Natural killer cell treated with Interleukin-12 subunit alpha and Interleukin-12 subunit beta and Interleukin-15 and Interleukin-18, amount 100 ng/mL, for 72 hours (primary cell): ENCODE data around the gene IGFN1. TPM values are rescaled to one million over a fixed set of nuclear protein-coding genes. Genes with fewer than 3 reads are reported as not detected.

Experiments
- ATAC-seq, 2 donors: fragments of 150-1000 bp; cut with Tn5 transposase in 1 of 2; sonication (Bioruptor Pico), chemical (Tn5 transposase) in 1 of 2; 2 replicates each; pipeline ENCODE4 v1.10.0; 2021
- DNase-seq: peaks from one replicate; pipeline ENCODE4 v3.0.0; 2022; ENCODE audit warnings: low spot score
- H3K27ac Mint-ChIP-seq, 2 donors: 1 replicate in 1 of 2; 2 replicates in 1 of 2; pipeline ENCODE4 v1.8.0; 2022; ENCODE audit warnings: mixed read lengths in 2 of 2, mild to moderate bottlenecking in 1 of 2, moderate library complexity in 1 of 2
- H3K27me3 Mint-ChIP-seq, 2 donors: 1 replicate in 1 of 2; 2 replicates in 1 of 2; pipeline ENCODE4 v1.8.0; 2022; ENCODE audit warnings: mixed read lengths in 2 of 2
- H3K36me3 Mint-ChIP-seq: one replicate; pipeline ENCODE4 v1.8.0; 2022; ENCODE audit warnings: mixed read lengths
- H3K4me1 Mint-ChIP-seq, 2 donors: 1 replicate in 1 of 2; 2 replicates in 1 of 2; pipeline ENCODE4 v1.8.0; 2022; ENCODE audit warnings: low read depth in 2 of 2, mixed read lengths in 2 of 2, mild to moderate bottlenecking in 1 of 2
- H3K4me3 Mint-ChIP-seq: one replicate; pipeline ENCODE4 v1.8.0; 2022; ENCODE audit warnings: mixed read lengths
- H3K9me3 Mint-ChIP-seq: 2 replicates; pipeline ENCODE4 v1.8.0; 2022; ENCODE audit warnings: mixed read lengths
- total RNA-seq, 2 donors: library from RNA; stranded (reverse); gene quantifications; one replicate each; pipeline ENCODE4 v1.2.3, GENCODE V29; 2022

IGFN1 gene
- total RNA-seq, 2 donors from 2014 or later = not detected

- no peak overlapping the region for H3K27ac Mint-ChIP-seq
- H3K4me3 Mint-ChIP-seq = no peak overlapping the region
- no peak for ATAC-seq
- peaks cover 22 to 35% of the 10 kb centered on the region in 2 donors for H3K27me3 Mint-ChIP-seq
- no peaks in the 10 kb centered on the region for H3K36me3 Mint-ChIP-seq
- no peak for DNase-seq
- H3K9me3 Mint-ChIP-seq = no peaks in the 10 kb centered on the region
- no peaks in the 10 kb centered on the region for H3K4me1 Mint-ChIP-seq
Measured at GRCh38 chr1:201208236-201208635, 17.6 kb downstream of the IGFN1 start.

DNA sequence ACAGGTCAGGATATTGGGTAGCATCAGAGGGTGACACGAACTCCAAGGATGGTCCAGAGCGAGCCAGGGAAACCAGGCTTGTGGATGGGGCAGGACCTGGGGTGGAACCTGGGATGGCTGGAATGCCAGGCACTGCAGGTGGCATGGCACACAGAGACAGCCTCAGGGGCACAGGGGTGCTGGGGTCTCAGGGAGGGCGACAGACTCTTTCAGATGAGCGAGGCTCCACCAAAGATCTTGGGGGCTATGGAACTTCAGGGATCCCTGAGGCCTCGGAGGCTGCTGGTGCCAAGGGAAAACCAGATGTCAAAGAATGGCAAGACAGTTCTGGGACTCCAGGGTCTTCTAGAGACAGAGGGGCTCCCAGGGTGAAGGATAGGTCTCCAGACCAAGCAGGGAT is 21.4 kb downstream of the IGFN1 start:
- DNase-seq (no peak), ATAC-seq (no peak)
- no peak overlapping the region for H3K27ac Mint-ChIP-seq
- no peak overlapping the region for H3K4me3 Mint-ChIP-seq
- H3K4me1 Mint-ChIP-seq = no peaks in the 10 kb centered on the region
- H3K9me3 Mint-ChIP-seq = no peaks in the 10 kb centered on the region
- H3K36me3 Mint-ChIP-seq = no peaks in the 10 kb centered on the region
- peaks cover 22 to 35% of the 10 kb centered on the region in 2 donors for H3K27me3 Mint-ChIP-seq

DNA sequence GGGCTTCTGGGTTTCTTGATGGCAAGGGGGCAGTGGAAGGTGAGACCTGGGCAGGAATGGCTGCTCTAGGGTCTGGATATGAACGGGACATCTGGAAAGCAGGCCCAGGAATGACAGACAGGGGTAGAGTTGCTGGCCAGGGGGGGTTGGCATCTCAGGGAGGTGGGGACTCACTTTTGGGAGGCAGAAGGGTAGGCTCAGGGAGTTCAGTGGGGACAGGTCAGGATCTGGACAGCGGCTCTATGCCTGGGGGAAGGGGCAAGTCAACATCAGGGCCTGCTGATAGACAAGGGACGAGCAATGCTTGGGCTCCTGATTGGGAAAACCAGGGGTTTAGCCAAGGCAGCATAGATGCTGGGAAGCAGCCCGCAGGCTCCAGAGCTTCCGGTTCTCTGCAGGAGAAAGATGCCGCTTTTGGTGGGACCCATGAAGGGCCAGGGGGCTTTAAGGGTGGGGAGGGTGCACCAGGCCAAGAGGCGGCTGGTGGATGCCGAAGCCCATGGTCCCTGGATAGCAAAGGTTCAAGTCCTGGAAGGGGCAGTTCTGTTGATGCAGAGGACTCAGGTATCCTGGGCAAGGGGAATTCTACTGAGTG is 21.9 kb downstream of the IGFN1 start:
- no peaks in the 10 kb centered on the region for H3K9me3 Mint-ChIP-seq
- H3K4me3 Mint-ChIP-seq = no peak overlapping the region
- H3K27me3 Mint-ChIP-seq = peaks cover 22 to 35% of the 10 kb centered on the region in 2 donors
- ATAC-seq (no peak), DNase-seq (no peak)
- no peaks in the 10 kb centered on the region for H3K36me3 Mint-ChIP-seq
- no peak overlapping the region for H3K27ac Mint-ChIP-seq
- no peaks in the 10 kb centered on the region for H3K4me1 Mint-ChIP-seq

GRCh38 chr1:201213106-201213770 is 22.6 kb downstream of the IGFN1 start:
- no peak for DNase-seq

DNA sequence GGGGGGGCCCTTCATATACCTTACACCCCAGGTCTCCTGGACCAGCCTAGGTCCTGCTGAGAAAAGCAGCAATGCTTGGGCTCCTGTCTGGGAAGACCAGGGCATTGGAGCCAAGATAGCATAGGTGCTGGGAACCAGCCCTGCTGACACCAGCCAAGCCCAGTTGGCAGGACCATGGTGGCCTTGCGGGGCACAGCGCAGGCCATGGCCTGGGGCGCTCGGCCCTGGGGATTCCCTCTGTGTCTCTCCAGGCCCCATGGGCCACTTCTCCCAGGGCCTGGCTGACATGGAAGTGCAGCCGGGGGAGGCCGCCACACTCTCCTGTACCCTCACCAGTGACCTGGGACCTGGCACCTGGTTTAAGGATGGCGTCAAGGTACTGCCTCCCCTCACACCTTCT is 23.3 kb downstream of the IGFN1 start:
- H3K4me3 Mint-ChIP-seq = no peak overlapping the region
- ATAC-seq (peak in 1 of 2 donors; percentile 18), DNase-seq (no peak)
- no peaks in the 10 kb centered on the region for H3K36me3 Mint-ChIP-seq
- no peaks in the 10 kb centered on the region for H3K9me3 Mint-ChIP-seq
- H3K27me3 Mint-ChIP-seq = peaks cover 22 to 27% of the 10 kb centered on the region in 2 donors
- no peaks in the 10 kb centered on the region for H3K4me1 Mint-ChIP-seq
- no peak overlapping the region for H3K27ac Mint-ChIP-seq

More at GRCh38 chr1:201213106-201213770, 22.6 kb downstream of the IGFN1 start:
- no peak for ATAC-seq
- H3K36me3 Mint-ChIP-seq = no peaks in the 10 kb centered on the region
- no peaks in the 10 kb centered on the region for H3K4me1 Mint-ChIP-seq
- H3K27me3 Mint-ChIP-seq = peaks cover 22 to 33% of the 10 kb centered on the region in 2 donors
- no peaks in the 10 kb centered on the region for H3K9me3 Mint-ChIP-seq
- H3K27ac Mint-ChIP-seq = no peak overlapping the region
- no peak overlapping the region for H3K4me3 Mint-ChIP-seq

DNA sequence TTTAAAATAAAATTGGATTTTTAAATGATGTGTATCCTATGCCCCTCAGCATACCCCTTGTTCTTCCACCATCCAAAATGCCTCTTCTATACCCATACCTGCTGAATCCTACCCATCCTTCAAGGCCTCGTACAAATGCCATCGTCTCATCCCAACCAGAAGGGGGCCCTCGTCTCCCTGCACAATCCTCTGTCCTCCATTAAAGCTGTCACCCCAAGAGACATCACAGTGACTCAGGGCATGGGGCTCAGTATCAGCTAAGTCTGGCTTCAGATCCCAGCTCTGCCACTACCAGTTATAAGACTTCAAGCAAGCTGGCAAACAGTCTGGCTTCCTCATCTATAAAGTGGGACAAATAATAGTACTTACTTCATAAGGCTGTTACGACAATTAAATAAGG is 23.8 kb downstream of the IGFN1 start:
- DNase-seq (no peak), ATAC-seq (no peak)
- H3K9me3 Mint-ChIP-seq = no peaks in the 10 kb centered on the region
- peaks cover 19 to 21% of the 10 kb centered on the region in 2 donors for H3K27me3 Mint-ChIP-seq
- H3K4me3 Mint-ChIP-seq = no peak overlapping the region
- no peak overlapping the region for H3K27ac Mint-ChIP-seq
- H3K4me1 Mint-ChIP-seq = no peaks in the 10 kb centered on the region
- H3K36me3 Mint-ChIP-seq = no peaks in the 10 kb centered on the region

DNA sequence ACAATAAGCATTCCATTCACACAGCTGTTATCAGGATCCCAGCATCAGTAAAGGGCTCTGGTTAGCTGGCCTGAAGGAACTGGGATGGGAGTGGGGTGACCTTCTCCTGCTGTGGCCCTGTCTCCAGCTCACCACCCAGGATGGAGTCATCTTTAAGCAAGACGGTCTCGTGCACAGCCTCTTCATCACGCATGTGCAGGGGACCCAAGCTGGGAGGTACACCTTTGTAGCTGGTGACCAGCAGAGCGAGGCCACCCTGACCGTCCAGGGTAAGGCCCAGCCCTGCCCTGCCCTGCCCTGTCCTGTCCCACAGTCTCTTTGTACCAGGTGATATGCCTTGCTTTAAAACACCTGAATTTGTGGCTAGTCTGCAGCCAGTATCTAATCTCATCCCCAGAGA is 24.3 kb downstream of the IGFN1 start:
- no peak overlapping the region for H3K4me3 Mint-ChIP-seq
- H3K36me3 Mint-ChIP-seq = no peaks in the 10 kb centered on the region
- H3K9me3 Mint-ChIP-seq = no peaks in the 10 kb centered on the region
- DNase-seq = no peak
- peaks cover 14 to 17% of the 10 kb centered on the region in 2 donors for H3K27me3 Mint-ChIP-seq
- H3K4me1 Mint-ChIP-seq = no peaks in the 10 kb centered on the region
- no peak for ATAC-seq
- no peak overlapping the region for H3K27ac Mint-ChIP-seq

DNA sequence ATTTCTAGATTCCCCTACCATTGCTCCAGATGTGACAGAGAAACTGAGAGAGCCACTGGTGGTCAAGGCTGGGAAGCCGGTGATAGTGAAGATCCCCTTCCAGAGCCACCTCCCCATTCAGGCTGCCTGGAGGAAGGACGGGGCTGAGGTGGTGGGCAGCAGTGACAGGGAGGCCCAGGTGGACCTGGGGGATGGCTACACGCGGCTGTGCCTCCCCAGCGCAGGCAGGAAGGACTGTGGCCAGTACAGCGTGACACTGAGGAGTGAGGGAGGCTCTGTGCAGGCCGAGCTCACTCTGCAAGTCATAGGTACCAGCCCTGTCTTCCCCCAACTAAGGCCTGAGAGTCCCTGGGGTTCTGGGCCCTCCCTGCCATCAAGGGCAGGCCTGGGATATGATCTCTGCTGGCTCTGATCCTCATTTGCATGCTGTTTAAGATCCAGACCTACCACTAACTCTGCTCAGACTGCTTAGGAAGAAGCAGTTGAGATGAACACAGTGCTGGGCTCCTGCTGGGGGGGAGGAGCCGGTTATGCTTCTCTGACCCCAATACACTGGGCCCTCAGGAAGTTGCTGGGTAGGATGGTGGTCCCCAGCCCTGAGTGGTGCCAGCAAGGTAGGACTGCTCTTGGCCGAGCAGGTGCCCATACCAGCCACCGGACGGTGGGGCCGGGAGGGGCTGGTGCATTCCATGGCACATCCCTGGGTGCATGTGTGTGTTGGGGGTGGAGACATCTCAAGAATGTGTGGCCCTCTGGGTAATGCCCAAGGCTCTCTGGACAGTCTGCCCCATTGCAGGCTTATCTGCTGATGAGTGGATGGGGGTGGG is 25.1 kb downstream of the IGFN1 start:
- no peak overlapping the region for H3K27ac Mint-ChIP-seq
- peaks cover 12 to 14% of the 10 kb centered on the region in 2 donors for H3K27me3 Mint-ChIP-seq
- ATAC-seq (peak in 1 of 2 donors; percentile 24), DNase-seq (no peak)
- H3K36me3 Mint-ChIP-seq = no peaks in the 10 kb centered on the region
- no peak overlapping the region for H3K4me3 Mint-ChIP-seq
- H3K9me3 Mint-ChIP-seq = no peaks in the 10 kb centered on the region
- no peaks in the 10 kb centered on the region for H3K4me1 Mint-ChIP-seq

GRCh38 chr1:201216395-201217085 is 25.9 kb downstream of the IGFN1 start:
- H3K36me3 Mint-ChIP-seq = no peaks in the 10 kb centered on the region
- no peak for ATAC-seq
- peaks cover 4 to 6% of the 10 kb centered on the region in 2 donors for H3K27me3 Mint-ChIP-seq
- H3K4me1 Mint-ChIP-seq = no peaks in the 10 kb centered on the region
- no peak overlapping the region for H3K27ac Mint-ChIP-seq
- H3K9me3 Mint-ChIP-seq = no peaks in the 10 kb centered on the region
- no peak for DNase-seq
- no peak overlapping the region for H3K4me3 Mint-ChIP-seq

GRCh38 chr1:201217146-201217545 is 26.5 kb downstream of the IGFN1 start:
- ATAC-seq = peak in 1 of 2 donors; percentile 11
- no peak for DNase-seq
- H3K4me1 Mint-ChIP-seq = no peaks in the 10 kb centered on the region
- H3K27ac Mint-ChIP-seq = no peak overlapping the region
- H3K36me3 Mint-ChIP-seq = no peaks in the 10 kb centered on the region
- no peak overlapping the region for H3K4me3 Mint-ChIP-seq
- H3K9me3 Mint-ChIP-seq = no peaks in the 10 kb centered on the region
- H3K27me3 Mint-ChIP-seq = no peaks in the 10 kb centered on the region

DNA sequence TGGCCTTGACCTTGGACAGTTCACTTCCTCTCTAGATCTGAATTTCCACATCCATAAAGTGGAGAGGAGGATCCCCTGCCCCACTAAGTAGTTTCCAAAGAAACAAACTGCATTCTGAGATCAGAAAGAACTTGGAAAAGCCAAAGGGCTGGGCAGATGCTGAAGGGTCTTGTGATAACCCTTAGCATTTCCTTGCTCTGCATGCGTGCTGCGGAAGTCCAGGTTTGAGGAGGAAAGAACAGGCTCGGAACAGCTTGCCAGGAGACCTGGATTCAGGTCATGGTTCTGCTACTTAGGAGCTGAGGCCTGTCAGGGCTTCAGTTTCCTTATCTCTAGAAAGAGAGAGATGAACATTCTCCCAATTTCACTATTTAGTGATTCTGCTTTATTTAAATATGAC is 27.2 kb downstream of the IGFN1 start:
- H3K4me3 Mint-ChIP-seq = no peak overlapping the region
- H3K4me1 Mint-ChIP-seq = no peaks in the 10 kb centered on the region
- ATAC-seq (no peak), DNase-seq (no peak)
- H3K36me3 Mint-ChIP-seq = no peaks in the 10 kb centered on the region
- no peak overlapping the region for H3K27ac Mint-ChIP-seq
- H3K9me3 Mint-ChIP-seq = no peaks in the 10 kb centered on the region
- H3K27me3 Mint-ChIP-seq = no peaks in the 10 kb centered on the region

DNA sequence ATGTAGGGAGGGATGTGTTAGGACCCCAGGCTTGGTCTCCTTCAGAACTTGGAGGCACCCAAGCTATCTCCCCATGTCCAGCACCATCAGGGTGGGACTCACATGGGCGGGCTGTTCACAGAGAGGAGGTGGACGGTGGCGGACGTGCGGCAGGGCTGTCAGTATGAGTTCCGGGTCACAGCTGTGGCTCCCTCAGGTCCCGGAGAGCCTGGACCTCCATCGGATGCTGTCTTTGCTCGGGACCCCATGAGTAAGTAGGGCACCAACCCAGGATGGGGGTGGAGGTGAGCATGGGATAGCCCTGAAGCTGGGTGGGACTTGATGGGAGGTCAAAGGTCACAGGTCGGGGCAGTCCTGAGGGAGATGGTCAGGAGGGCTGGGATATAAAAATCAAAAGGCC is 27.8 kb downstream of the IGFN1 start:
- Mint-ChIP-seq H3K36me3 (no peaks in the 10 kb centered on the region), H3K27me3 (no peaks in the 10 kb centered on the region), H3K4me1 (no peaks in the 10 kb centered on the region), H3K4me3 (no peak overlapping the region), H3K9me3 (no peaks in the 10 kb centered on the region), H3K27ac (no peak overlapping the region)
- peak in 1 of 2 donors; percentile 4 for ATAC-seq
- no peak for DNase-seq

GRCh38 chr1:201219481-201220387 is 29.1 kb downstream of the IGFN1 start:
- Mint-ChIP-seq H3K27me3 (no peaks in the 10 kb centered on the region), H3K4me3 (no peak overlapping the region), H3K4me1 (no peaks in the 10 kb centered on the region), H3K36me3 (no peaks in the 10 kb centered on the region), H3K27ac (peak overlapping the region in 1 of 2 donors; percentile 32), H3K9me3 (no peaks in the 10 kb centered on the region)
- ATAC-seq = no peak
- no peak for DNase-seq
